Mesendoderm (in vitro differentiated cells): ENCODE measurements around the gene SPEF1.

ENCODE experiments used
- DNase-seq: peaks from one replicate; pipeline ENCODE4 v3.0.0; 2013
- H2AK5ac ChIP-seq: 2 replicates; pipeline ENCODE4 v1.6.1; 2013; ENCODE audit warnings: low read length, inconsistent platforms
- H2BK120ac ChIP-seq: 2 replicates; pipeline ENCODE4 v1.6.1; 2013; ENCODE audit warnings: low read depth, mild to moderate bottlenecking, low read length, moderate library complexity, mixed read lengths
- H2BK15ac ChIP-seq: replicated peaks from 2 replicates; pipeline ENCODE4 v1.6.1; 2013; ENCODE audit warnings: low read depth, mild to moderate bottlenecking, moderate library complexity
- H2BK5ac ChIP-seq: 2 replicates; pipeline ENCODE4 v1.6.1; 2013; ENCODE audit warnings: low read length, inconsistent platforms
- H3K18ac ChIP-seq: 2 replicates; pipeline ENCODE4 v1.6.1; 2013; ENCODE audit warnings: mild to moderate bottlenecking, low read length, mixed read lengths
- H3K23ac ChIP-seq: one replicate; pipeline ENCODE4 v1.6.1; 2013; ENCODE audit warnings: low read length
- H3K27ac ChIP-seq: 2 replicates; pipeline ENCODE4 v1.5.1; 2013; ENCODE audit warnings: low read depth, mild to moderate bottlenecking, inconsistent platforms, low read length, moderate library complexity
- H3K27me3 ChIP-seq: 2 replicates; pipeline ENCODE4 v1.6.1; 2013; ENCODE audit warnings: low read length, control low read depth, mild to moderate bottlenecking, inconsistent platforms; ENCODE audit not compliant: insufficient read depth, poor library complexity
- H3K36me3 ChIP-seq: 2 replicates; pipeline ENCODE4 v1.6.1; 2013; ENCODE audit warnings: low read length, inconsistent platforms; ENCODE audit not compliant: control insufficient read depth, insufficient read depth
- H3K4ac ChIP-seq: one replicate; pipeline ENCODE4 v1.6.1; 2013; ENCODE audit warnings: low read depth, mild to moderate bottlenecking, low read length, moderate library complexity
- H3K4me1 ChIP-seq: 2 replicates; pipeline ENCODE4 v1.6.1; 2013; ENCODE audit warnings: low read depth, low read length, inconsistent platforms; ENCODE audit not compliant: control insufficient read depth
- H3K4me2 ChIP-seq: 2 replicates; pipeline ENCODE4 v1.6.1; 2013; ENCODE audit warnings: low read length
- H3K4me3 ChIP-seq: 2 replicates; pipeline ENCODE4 v1.5.1; 2013; ENCODE audit warnings: mild to moderate bottlenecking, low read length
- H3K56ac ChIP-seq: one replicate; pipeline ENCODE4 v1.6.1; 2013; ENCODE audit warnings: low read length
- H3K79me1 ChIP-seq: 2 replicates; pipeline ENCODE4 v1.6.1; 2013; ENCODE audit warnings: low read length, inconsistent platforms
- H3K79me2 ChIP-seq: 2 replicates; pipeline ENCODE4 v1.6.1; 2013; ENCODE audit warnings: mild to moderate bottlenecking, low read length; ENCODE audit not compliant: control insufficient read depth, insufficient read depth
- H3K9ac ChIP-seq: 2 replicates; pipeline ENCODE4 v1.6.1; 2013; ENCODE audit warnings: low read length, inconsistent platforms
- H4K5ac ChIP-seq: one replicate; pipeline ENCODE4 v1.6.1; 2013; ENCODE audit warnings: low read length
- H4K8ac ChIP-seq: one replicate; pipeline ENCODE4 v1.6.1; 2013; ENCODE audit warnings: low read depth, mild to moderate bottlenecking, control low read depth, low read length, moderate library complexity
- WGBS: extraction: QIAGEN DNeasy Blood & Tissue Kit; methylation state at CpG from one replicate; pipeline ENCODE4 v1.1.7; 2013; ENCODE audit warnings: low lambda C conversion rate, missing lambda C conversion rate; ENCODE audit not compliant: insufficient coverage; ENCODE audit errors: extremely low coverage; 5-methylcytosine and 5-hydroxymethylcytosine counted together

SPEF1 gene

GRCh38 chr20:3818155-3819151 lies 37.2 kb upstream of the SPEF1 start:
- no peak overlapping the region for H3K4ac ChIP-seq
- H2BK5ac ChIP-seq: no peak overlapping the region
- no peaks in the 10 kb centered on the region for H3K79me2 ChIP-seq
- H2AK5ac ChIP-seq: no peak overlapping the region
- no peak overlapping the region for H3K9ac ChIP-seq
- H3K18ac ChIP-seq: no peak overlapping the region
- H3K23ac ChIP-seq: peak overlapping the region; percentile 35
- no peaks in the 10 kb centered on the region for H3K4me1 ChIP-seq
- H3K79me1 ChIP-seq: no peaks in the 10 kb centered on the region
- no CpG with 5 or more reads among the region's 8 CpGs for WGBS
- H3K4me2 ChIP-seq: no peak overlapping the region
- peak; percentile 91 for DNase-seq
- no peak overlapping the region for H3K27ac ChIP-seq
- H3K36me3 ChIP-seq: no peaks in the 10 kb centered on the region
- H4K8ac ChIP-seq: no peak overlapping the region
- H2BK15ac ChIP-seq: no peak overlapping the region
- H4K5ac ChIP-seq: no peak overlapping the region
- no peaks in the 10 kb centered on the region for H3K27me3 ChIP-seq
- H2BK120ac ChIP-seq: no peak overlapping the region
- no peak overlapping the region for H3K4me3 ChIP-seq
- peak overlapping the region; percentile 40 for H3K56ac ChIP-seq

- no peak overlapping the region for H3K23ac ChIP-seq
- H2BK120ac ChIP-seq: no peak overlapping the region
- no peaks in the 10 kb centered on the region for H3K79me2 ChIP-seq
- H3K56ac ChIP-seq: no peak overlapping the region
- no peak overlapping the region for H3K4me3 ChIP-seq
- H3K79me1 ChIP-seq: no peaks in the 10 kb centered on the region
- no peak overlapping the region for H3K27ac ChIP-seq
- H2BK15ac ChIP-seq: no peak overlapping the region
- no peak overlapping the region for H3K4ac ChIP-seq
- H4K5ac ChIP-seq: no peak overlapping the region
- H2BK5ac ChIP-seq: no peak overlapping the region
- H3K9ac ChIP-seq: no peak overlapping the region
- no peak for DNase-seq
- H3K36me3 ChIP-seq: no peaks in the 10 kb centered on the region
- no CpG with 5 or more reads among the region's 9 CpGs for WGBS
- H2AK5ac ChIP-seq: no peak overlapping the region
- no peaks in the 10 kb centered on the region for H3K4me1 ChIP-seq
- no peak overlapping the region for H3K18ac ChIP-seq
- no peak overlapping the region for H4K8ac ChIP-seq
- no peaks in the 10 kb centered on the region for H3K27me3 ChIP-seq
- H3K4me2 ChIP-seq: no peak overlapping the region
These were observed 34.6 kb upstream of the SPEF1 start for GRCh38 chr20:3815703-3816315.

- H2BK120ac ChIP-seq: no peak overlapping the region
- no peak overlapping the region for H4K8ac ChIP-seq
- WGBS: no CpG with 5 or more reads among the region's 7 CpGs
- no peak overlapping the region for H3K9ac ChIP-seq
- no peak overlapping the region for H2BK5ac ChIP-seq
- H3K4me2 ChIP-seq: no peak overlapping the region
- H3K79me2 ChIP-seq: no peaks in the 10 kb centered on the region
- H4K5ac ChIP-seq: no peak overlapping the region
- no peaks in the 10 kb centered on the region for H3K36me3 ChIP-seq
- no peak overlapping the region for H3K56ac ChIP-seq
- no peak overlapping the region for H3K27ac ChIP-seq
- H3K79me1 ChIP-seq: no peaks in the 10 kb centered on the region
- no peak overlapping the region for H2AK5ac ChIP-seq
- no peak overlapping the region for H3K4me3 ChIP-seq
- no peak overlapping the region for H3K18ac ChIP-seq
- DNase-seq: no peak
- H3K4ac ChIP-seq: no peak overlapping the region
- no peak overlapping the region for H2BK15ac ChIP-seq
- H3K4me1 ChIP-seq: no peaks in the 10 kb centered on the region
- no peak overlapping the region for H3K23ac ChIP-seq
- H3K27me3 ChIP-seq: no peaks in the 10 kb centered on the region
These were observed 33.8 kb upstream of the SPEF1 start for GRCh38 chr20:3814928-3815495.

- no peak overlapping the region for H3K9ac ChIP-seq
- H4K5ac ChIP-seq: no peak overlapping the region
- no peaks in the 10 kb centered on the region for H3K79me1 ChIP-seq
- no peak overlapping the region for H4K8ac ChIP-seq
- H2BK120ac ChIP-seq: no peak overlapping the region
- H3K18ac ChIP-seq: no peak overlapping the region
- no peaks in the 10 kb centered on the region for H3K36me3 ChIP-seq
- no peaks in the 10 kb centered on the region for H3K79me2 ChIP-seq
- no peak overlapping the region for H3K27ac ChIP-seq
- no peak for DNase-seq
- H3K4me1 ChIP-seq: no peaks in the 10 kb centered on the region
- H3K56ac ChIP-seq: no peak overlapping the region
- H3K27me3 ChIP-seq: no peaks in the 10 kb centered on the region
- H3K4ac ChIP-seq: no peak overlapping the region
- no peak overlapping the region for H2BK15ac ChIP-seq
- no CpG with 5 or more reads among the region's 12 CpGs for WGBS
- H3K4me2 ChIP-seq: no peak overlapping the region
- no peak overlapping the region for H2AK5ac ChIP-seq
- no peak overlapping the region for H2BK5ac ChIP-seq
- H3K4me3 ChIP-seq: no peak overlapping the region
- H3K23ac ChIP-seq: no peak overlapping the region
These were observed 32.8 kb upstream of the SPEF1 start for GRCh38 chr20:3813848-3814581.

GRCh38 chr20:3812975-3813847 lies 32.0 kb upstream of the SPEF1 start:
- Histone ChIP-seq H3K4me3 (no peak overlapping the region), H3K36me3 (no peaks in the 10 kb centered on the region), H3K4ac (no peak overlapping the region), H2BK5ac (no peak overlapping the region), H3K18ac (no peak overlapping the region), H3K4me2 (no peak overlapping the region), H2BK15ac (no peak overlapping the region), H3K27ac (no peak overlapping the region), H3K27me3 (no peaks in the 10 kb centered on the region), H3K79me1 (no peaks in the 10 kb centered on the region), H2BK120ac (no peak overlapping the region), H3K9ac (no peak overlapping the region), H4K8ac (no peak overlapping the region), H3K79me2 (no peaks in the 10 kb centered on the region), H3K56ac (no peak overlapping the region), H4K5ac (no peak overlapping the region), H3K4me1 (no peaks in the 10 kb centered on the region), H3K23ac (no peak overlapping the region), H2AK5ac (no peak overlapping the region)
- DNase-seq: no peak
- WGBS: no CpG with 5 or more reads among the region's 8 CpGs
